ENCODE data around the gene NRBP1. TPM values are rescaled to one million over a fixed set of nuclear protein-coding genes. Genes with fewer than 3 reads are reported as not detected.

The NRBP1 gene
- total and polyA plus RNA-seq, 2 of the 8 experiments (the other 6 are each of a cell fraction or from before 2014, with no cell fraction given) = 115 to 145 TPM

- no peak for TF ChIP-seq ATF3 (IDR thresholded peaks at IDR 0.05; ENCODE audit: insufficient read depth, low read depth, low read length)
- Histone ChIP-seq H3K14ac (ENCODE audit: insufficient read length) (no peak overlapping the region), H3K4ac (replicated peaks; ENCODE audit: insufficient read length, low read depth, low read length) (no peak overlapping the region), H4K91ac (replicated peaks; ENCODE audit: insufficient read length, low read length) (no peak overlapping the region), H3K27ac (ENCODE audit: low read depth, low read length) (no peak overlapping the region), H3K9me3 (ENCODE audit: insufficient read depth in 2 of 2, low read depth in 1 of 2, low read length in 1 of 2) (no peaks in the 10 kb centered on the region), H3K18ac (ENCODE audit: extremely low read depth, low read length) (no peak overlapping the region), H3K4me1 (replicated peaks in 1 of 4; ENCODE audit: control insufficient read depth in 3 of 4, insufficient read depth in 4 of 4, low read length in 3 of 4) (no peaks in the 10 kb centered on the region), H3K9ac (replicated peaks in 1 of 4; ENCODE audit: extremely low read depth in 1 of 4, low read depth in 3 of 4, low read length in 3 of 4) (no peak overlapping the region), H3K23ac (ENCODE audit: insufficient read length) (no peak overlapping the region), H2AK5ac (ENCODE audit: low read depth, low read length) (no peak overlapping the region), H3K27me3 (replicated peaks in 1 of 4; ENCODE audit: control insufficient read depth in 3 of 4, extremely low read depth in 1 of 4, insufficient read depth in 3 of 4, low read length in 3 of 4) (no peaks in the 10 kb centered on the region), H4K5ac (ENCODE audit: insufficient read length, low read depth, low read length) (no peak overlapping the region), H2BK15ac (ENCODE audit: low read length) (no peak overlapping the region), H2BK5ac (ENCODE audit: low read depth, low read length) (no peak overlapping the region), H3K4me3 (ENCODE audit: extremely low read depth in 1 of 4, insufficient read depth in 2 of 4, low read depth in 3 of 4, low read length in 4 of 4) (no peak overlapping the region), H3K23me2 (ENCODE audit: low read depth, low read length) (no peaks in the 10 kb centered on the region), H3K79me2 (ENCODE audit: control insufficient read depth in 1 of 2, insufficient read depth in 2 of 2, low read length in 2 of 2) (no peaks in the 10 kb centered on the region), H2AFZ (ENCODE audit: low read length) (no peak overlapping the region), H2BK20ac (ENCODE audit: low read length) (no peak overlapping the region), H2BK120ac (replicated peaks; ENCODE audit: low read depth, low read length) (no peak overlapping the region), H4K20me1 (replicated peaks in 1 of 2; ENCODE audit: control insufficient read depth in 1 of 2, insufficient read depth in 2 of 2, low read length in 2 of 2) (no peaks in the 10 kb centered on the region), H2BK12ac (ENCODE audit: low read depth, low read length) (no peak overlapping the region), H3K4me2 (ENCODE audit: insufficient read depth in 1 of 2, low read depth in 2 of 2, low read length in 2 of 2) (no peak overlapping the region), H3K36me3 (ENCODE audit: control insufficient read depth in 2 of 4, insufficient read depth in 4 of 4, low read length in 3 of 4) (no peaks in the 10 kb centered on the region), H3K56ac (replicated peaks; ENCODE audit: insufficient read length, low read depth, low read length) (no peak overlapping the region), H4K8ac (ENCODE audit: extremely low read depth, insufficient read depth, low read length) (no peak overlapping the region), H3K79me1 (ENCODE audit: low read depth, low read length) (no peaks in the 10 kb centered on the region)
- FAIRE-seq (no peak), DNase-seq (ENCODE audit: low read depth in 1 of 2, low spot score in 2 of 2) (no peak)
- ChIA-PET POLR2A (ENCODE audit: partially characterized antibody) (interaction anchor here (1.2 to 5.1 kb wide), 2 partner anchors 12 to 52 kb away, joined by 3 to 26 read pairs; partner anchors contain the start of gene PPM1G), CTCF (ENCODE audit: partially characterized antibody) (interaction anchor here (1.5 to 1.7 kb wide), 3 partner anchors 11 to 20 kb away, joined by 3 to 6 read pairs (median 5); partner anchors contain the start of gene PPM1G)
Observed at GRCh38 chr2:27420996-27421395, 7.4 kb upstream of the NRBP1 start.

Data from H1 (cell line).